HEK293T (cell line): ENCODE data around the gene SH3PXD2A.

ENCODE experiments used
- CTCF ChIA-PET: fragments of 350-600 bp; formaldehyde crosslinking; extraction: SDS; loops from one replicate; lab custom pipeline; 2021; ENCODE audit warnings: antibody characterized with exemption, inconsistent platforms; lab: Yijun Ruan, JAX
- POLR2A ChIA-PET: fragments of 350-600 bp; formaldehyde crosslinking; extraction: SDS; loops from one replicate; lab custom pipeline; 2020; ENCODE audit warnings: antibody characterized with exemption, inconsistent platforms; lab: Yijun Ruan, JAX
- DNase-seq: peaks from one replicate; pipeline ENCODE4 v3.0.0; 2012; ENCODE audit warnings: mixed read lengths; ENCODE audit errors: extremely low spot score
- ARNT ChIP-seq: fragments of 450-650 bp; IDR thresholded peaks from 2 replicates; pipeline ENCODE4 v1.6.1; 2017; ENCODE audit warnings: mild to moderate bottlenecking
- BHLHE40 ChIP-seq: fragments of 450-650 bp; IDR thresholded peaks from 2 replicates; pipeline ENCODE4 v1.6.1; 2016; ENCODE audit warnings: mild to moderate bottlenecking, moderate library complexity, borderline replicate concordance
- CTBP1 ChIP-seq: fragments of 450-650 bp; IDR thresholded peaks from 2 replicates; pipeline ENCODE4 v1.6.1; 2016; ENCODE audit warnings: borderline replicate concordance
- ELF4 ChIP-seq: fragments of 450-650 bp; IDR thresholded peaks from 2 replicates; pipeline ENCODE4 v1.6.1; 2017; ENCODE audit warnings: antibody characterized with exemption
- FOXA1 ChIP-seq: fragments of 450-650 bp; IDR thresholded peaks from 2 replicates; pipeline ENCODE4 v1.6.1; 2016; ENCODE audit warnings: mild to moderate bottlenecking
- FOXK2 ChIP-seq: fragments of 450-650 bp; IDR thresholded peaks from 2 replicates; pipeline ENCODE4 v1.6.1; 2016; ENCODE audit warnings: mild to moderate bottlenecking
- FOXM1 ChIP-seq: fragments of 450-650 bp; IDR thresholded peaks from 2 replicates; pipeline ENCODE4 v1.6.1; 2017; ENCODE audit warnings: mild to moderate bottlenecking, borderline replicate concordance
- HDGF ChIP-seq: fragments of 450-650 bp; IDR thresholded peaks from 2 replicates; pipeline ENCODE4 v1.6.1; 2017; ENCODE audit warnings: antibody characterized with exemption, borderline replicate concordance
- L3MBTL2 ChIP-seq: fragments of 450-650 bp; conservative IDR thresholded peaks from 2 replicates; pipeline ENCODE4 v1.6.1; 2016; ENCODE audit warnings: mild to moderate bottlenecking
- LEF1 ChIP-seq: fragments of 450-650 bp; IDR thresholded peaks from 2 replicates; pipeline ENCODE4 v1.6.1; 2017; ENCODE audit warnings: mild to moderate bottlenecking, borderline replicate concordance
- NFRKB ChIP-seq: fragments of 450-650 bp; IDR thresholded peaks from 2 replicates; pipeline ENCODE4 v1.6.1; 2016; ENCODE audit warnings: mild to moderate bottlenecking, moderate library complexity
- PKNOX1 ChIP-seq: fragments of 450-650 bp; IDR thresholded peaks from 2 replicates; pipeline ENCODE4 v1.6.1; 2016
- SP1 ChIP-seq: fragments of 450-650 bp; IDR thresholded peaks from 2 replicates; pipeline ENCODE4 v1.6.1; 2017
- TARDBP ChIP-seq: fragments of 450-650 bp; IDR thresholded peaks from 2 replicates; pipeline ENCODE4 v1.6.1; 2016
- ZNF384 ChIP-seq: fragments of 450-650 bp; IDR thresholded peaks from 2 replicates; pipeline ENCODE4 v1.6.1; 2016

SH3PXD2A gene

GRCh38 chr10:103836861-103837260, 18.5 kb downstream of the SH3PXD2A start:
- no peak for TF ChIP-seq FOXM1
- no peak for TF ChIP-seq FOXK2
- TF ChIP-seq SP1 = no peak
- TF ChIP-seq TARDBP = no peak
- TF ChIP-seq FOXA1 = no peak
- TF ChIP-seq ARNT = no peak
- TF ChIP-seq BHLHE40 = no peak
- POLR2A ChIA-PET = no interaction called here
- CTCF ChIA-PET = interaction anchor here (0.5 to 0.9 kb wide), 3 partner anchors 17 to 240 kb away, joined by 3 to 4 read pairs (median 4); no protein-coding TSS in a partner anchor
- DNase-seq = no peak

DNA sequence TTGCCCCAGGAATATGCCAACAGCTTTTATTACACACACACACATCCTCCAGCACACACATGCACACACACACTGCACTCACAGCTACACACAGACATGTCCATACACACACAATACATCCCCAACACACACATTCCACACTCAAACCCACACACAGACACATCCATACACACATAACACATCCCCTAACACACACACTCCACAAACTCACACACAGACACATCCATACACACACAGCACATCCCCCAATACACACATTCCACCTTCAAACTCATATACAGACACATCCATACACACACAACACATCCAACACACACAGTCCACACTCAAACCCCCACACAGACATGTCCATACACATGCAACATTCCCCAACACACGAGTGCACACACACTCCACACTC, 19.1 kb downstream of the SH3PXD2A start:
- no peak for DNase-seq
- ChIA-PET CTCF (interaction anchor here (0.5 to 0.6 kb wide), 2 partner anchors 17 to 240 kb away, joined by 4 read pairs; no protein-coding TSS in a partner anchor), POLR2A (no interaction called here)
- TF ChIP-seq TARDBP = peak; percentile 50; the same call in 1 of the 2 replicates
- TF ChIP-seq ELF4 = no peak

DNA sequence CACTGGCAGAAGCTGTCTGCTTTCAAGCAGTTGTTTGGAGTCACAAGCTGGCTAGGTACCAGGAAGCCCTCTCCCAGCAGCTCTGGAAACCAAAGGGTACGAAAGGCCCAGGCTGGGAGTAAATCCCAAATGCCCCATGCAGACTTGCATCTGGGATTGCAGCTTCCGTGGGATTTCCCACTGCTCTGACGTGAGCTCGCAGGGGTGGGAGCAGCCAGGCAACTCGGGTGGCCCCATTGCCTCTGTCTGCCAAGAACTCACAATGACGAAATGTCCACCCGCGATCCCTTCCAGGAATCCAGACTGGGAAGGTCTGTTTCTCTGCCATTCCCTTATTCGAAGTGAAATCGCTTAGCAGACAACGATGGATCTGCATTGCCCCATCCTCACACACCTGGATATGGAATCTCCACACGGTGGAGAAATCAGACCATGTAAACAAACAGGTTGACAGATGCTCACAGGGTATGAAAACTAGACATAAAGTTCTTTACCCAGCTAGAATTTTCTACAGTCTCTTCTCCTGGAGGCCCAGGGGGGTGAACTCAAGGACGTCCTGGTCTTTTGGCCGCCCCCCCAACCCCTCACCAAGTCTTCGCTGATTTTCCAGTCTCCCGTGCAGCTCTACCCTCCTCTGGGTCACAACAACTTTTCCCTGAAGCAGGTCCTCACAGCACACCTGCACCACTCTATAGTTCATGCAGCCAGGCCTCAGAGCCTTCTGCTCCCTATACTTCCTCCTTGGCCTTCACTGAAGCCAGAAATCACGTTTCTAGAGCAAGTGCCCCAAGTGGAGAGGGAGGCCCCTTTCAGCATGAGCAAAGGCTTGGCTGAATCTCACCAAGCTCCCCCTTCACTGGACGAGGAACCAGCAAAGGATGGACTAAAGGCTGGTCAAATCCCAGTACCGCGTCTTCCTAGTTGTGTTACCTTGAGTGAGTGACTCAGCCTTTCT, 20.0 kb downstream of the SH3PXD2A start:
- TF ChIP-seq LEF1 (no peak), SP1 (no peak), NFRKB (no peak), FOXK2 (no peak), HDGF (no peak), L3MBTL2 (no peak), BHLHE40 (no peak), ZNF384 (no peak), CTBP1 (no peak)
- POLR2A ChIA-PET = interaction anchor here (0.9 kb wide), 1 partner anchor 17 kb away, joined by 3 read pairs; no protein-coding TSS in a partner anchor
- no peak for DNase-seq
- CTCF ChIA-PET = interaction anchor here (0.6 to 0.7 kb wide), 2 partner anchors 63 to 287 kb away, joined by 3 to 4 read pairs; partner anchors contain the start of gene SFR1

DNA sequence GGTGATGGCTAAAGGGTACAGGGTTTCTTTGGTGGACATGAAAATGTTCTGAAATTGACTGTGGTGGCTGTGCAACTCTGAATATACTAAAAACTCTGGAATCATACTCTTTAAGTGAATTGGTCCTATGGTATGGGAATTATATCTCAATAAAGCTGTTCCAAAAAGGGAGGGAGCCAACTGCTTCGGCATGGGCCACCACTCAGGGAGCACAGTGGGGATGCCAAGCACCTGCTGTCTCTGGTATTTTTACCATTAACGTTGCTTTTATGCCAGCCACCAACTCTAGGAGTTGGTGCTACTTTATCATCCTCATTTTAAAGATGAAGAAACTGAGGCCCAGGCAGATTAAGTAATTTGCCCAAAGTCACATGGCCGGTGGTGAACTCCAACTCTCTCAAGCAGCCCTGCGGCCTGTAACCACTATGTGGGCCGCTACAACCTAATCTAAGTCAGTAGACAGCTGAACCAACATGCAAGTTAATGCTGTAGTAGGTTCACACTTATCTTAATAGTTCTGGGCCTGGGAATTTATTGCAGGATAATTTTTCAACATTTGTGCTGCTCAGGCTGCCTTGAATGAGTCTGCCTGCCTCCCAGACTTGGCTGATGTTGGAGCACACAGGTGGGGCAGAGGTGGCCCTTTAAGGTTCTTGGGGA, 20.8 kb downstream of the SH3PXD2A start:
- POLR2A ChIA-PET = interaction anchor here (0.9 kb wide), 1 partner anchor 18 kb away, joined by 3 read pairs; no protein-coding TSS in a partner anchor
- CTCF ChIA-PET = interaction anchor here (0.6 kb wide), 1 partner anchor 62 kb away, joined by 4 read pairs; no protein-coding TSS in a partner anchor
- DNase-seq = no peak
- TF ChIP-seq FOXK2 = no peak
- TF ChIP-seq TARDBP = no peak
- no peak for TF ChIP-seq FOXA1
- no peak for TF ChIP-seq ELF4
- TF ChIP-seq HDGF = no peak
- no peak for TF ChIP-seq LEF1
- no peak for TF ChIP-seq NFRKB
- no peak for TF ChIP-seq PKNOX1

DNA sequence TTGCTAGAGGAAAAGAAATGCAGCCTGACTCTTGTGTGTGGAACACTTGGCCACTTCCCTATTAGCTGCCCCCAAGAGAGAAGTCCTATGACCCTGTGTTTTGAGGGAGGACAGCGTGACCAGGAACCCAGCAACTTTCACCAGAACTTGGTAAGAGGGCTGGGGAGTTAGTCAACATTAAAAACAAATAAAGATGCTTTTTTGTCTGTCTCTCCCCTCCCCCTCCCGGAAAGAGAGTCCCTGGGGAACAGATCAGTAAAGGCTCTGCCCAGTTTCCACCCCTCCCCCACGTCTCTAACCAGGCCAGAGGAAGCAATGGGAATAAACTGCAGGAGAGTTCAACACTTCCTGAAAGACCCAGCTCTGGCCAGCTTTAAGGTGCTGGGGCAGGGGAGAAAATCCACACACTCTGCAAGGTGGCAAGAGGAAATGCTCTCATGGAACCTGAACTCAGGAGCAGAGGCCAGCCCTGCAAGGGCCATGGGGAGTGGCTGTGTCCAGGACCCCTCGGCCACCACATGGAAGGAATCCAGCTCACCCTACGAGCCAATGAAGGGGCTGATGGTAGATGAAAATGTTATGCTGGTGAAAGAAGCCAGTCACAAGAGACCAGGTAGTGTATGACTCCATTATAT, 21.5 kb downstream of the SH3PXD2A start:
- no peak for TF ChIP-seq NFRKB
- TF ChIP-seq ZNF384 = no peak
- no peak for TF ChIP-seq LEF1
- TF ChIP-seq FOXA1 = no peak
- TF ChIP-seq CTBP1 = no peak
- ChIA-PET POLR2A (interaction anchor here (0.7 kb wide), 1 partner anchor 63 kb away, joined by 3 read pairs; no protein-coding TSS in a partner anchor), CTCF (no interaction called here)
- no peak for DNase-seq

DNA sequence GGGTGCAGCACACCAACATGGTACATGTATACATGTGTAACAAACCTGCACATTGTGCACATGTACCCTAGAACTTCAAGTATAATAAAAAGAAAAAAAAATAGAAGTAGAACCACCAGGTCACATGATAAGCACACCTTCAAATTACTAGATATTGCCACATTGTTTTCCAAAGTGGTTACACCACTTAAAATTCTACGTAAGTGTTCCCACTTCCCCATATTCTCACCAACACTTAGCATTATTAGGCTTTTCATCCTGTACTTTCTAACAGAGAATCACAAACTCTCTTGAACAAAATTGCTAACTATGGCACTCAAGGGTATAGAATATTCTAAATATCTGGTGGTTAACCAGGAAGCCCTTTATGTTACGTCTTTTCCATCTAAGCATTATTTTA, 22.6 kb downstream of the SH3PXD2A start:
- CTCF ChIA-PET = no interaction called here
- no peak for DNase-seq
- POLR2A ChIA-PET = no interaction called here
- TF ChIP-seq SP1 (no peak), FOXA1 (no peak), L3MBTL2 (no peak), ZNF384 (no peak), TARDBP (no peak), CTBP1 (no peak), PKNOX1 (no peak), HDGF (no peak), LEF1 (no peak), NFRKB (no peak), FOXM1 (no peak)
